NCI-H2107 (cell line): Measurements from ENCODE around the gene COMMD3.

Source experiments
- DNase-seq: peaks from one replicate; lab custom pipeline; 2025; lab: John Stamatoyannopoulos, UW

Gene COMMD3

GRCh38 chr10:22319980-22320558 is 3.9 kb downstream of the COMMD3 start:
- DNase-seq = no peak

GRCh38 chr10:22320591-22321155 is 4.5 kb downstream of the COMMD3 start, which contains the start of gene BMI1:
TSS of gene BMI1 (plus strand) at chr10:22321099. CDS start at chr10:22326450, 5,351 bp downstream.
- DNase-seq = peak; percentile 19

- DNase-seq = no peak
Observed at GRCh38 chr10:22321156-22321923, 5.2 kb downstream of the COMMD3 start.

- DNase-seq = no peak
Observed at GRCh38 chr10:22321924-22322640, 5.9 kb downstream of the COMMD3 start.

GRCh38 chr10:22322641-22323160 is 6.5 kb downstream of the COMMD3 start:
- no peak for DNase-seq

GRCh38 chr10:22323538-22324305 is 7.5 kb downstream of the COMMD3 start:
- no peak for DNase-seq

- DNase-seq = no peak
Observed at GRCh38 chr10:22324413-22324812, 8.2 kb downstream of the COMMD3 start.

GRCh38 chr10:22324893-22325271 is 8.7 kb downstream of the COMMD3 start:
- DNase-seq = no peak

- peak; percentile 3 for DNase-seq
Observed at GRCh38 chr10:22325272-22326144, 9.3 kb downstream of the COMMD3 start.

GRCh38 chr10:22326145-22326702 is 10.0 kb downstream of the COMMD3 start:
- DNase-seq = no peak

- no peak for DNase-seq
Observed at GRCh38 chr10:22329150-22329549, 13.0 kb downstream of the COMMD3 start.

- no peak for DNase-seq
Observed at GRCh38 chr10:22332116-22332692, 16.0 kb downstream of the COMMD3 start.

- no peak for DNase-seq
Observed at GRCh38 chr10:22333167-22333974, 17.2 kb downstream of the COMMD3 start.

- DNase-seq = no peak
Observed at GRCh38 chr10:22333975-22334282, 17.7 kb downstream of the COMMD3 start.

- no peak for DNase-seq
Observed at GRCh38 chr10:22334414-22335172, 18.4 kb downstream of the COMMD3 start.

GRCh38 chr10:22335173-22335933 is 19.2 kb downstream of the COMMD3 start:
- no peak for DNase-seq

GRCh38 chr10:22338185-22338900 is 22.2 kb downstream of the COMMD3 start:
- DNase-seq = no peak
